ENCODE results near the gene SECISBP2.
"Not testable (repeated sequence)": the region's sequence is repeated elsewhere in the genome, so short reads cannot be mapped to it uniquely, and the experiment has no call there.

Gene SECISBP2, protein sequence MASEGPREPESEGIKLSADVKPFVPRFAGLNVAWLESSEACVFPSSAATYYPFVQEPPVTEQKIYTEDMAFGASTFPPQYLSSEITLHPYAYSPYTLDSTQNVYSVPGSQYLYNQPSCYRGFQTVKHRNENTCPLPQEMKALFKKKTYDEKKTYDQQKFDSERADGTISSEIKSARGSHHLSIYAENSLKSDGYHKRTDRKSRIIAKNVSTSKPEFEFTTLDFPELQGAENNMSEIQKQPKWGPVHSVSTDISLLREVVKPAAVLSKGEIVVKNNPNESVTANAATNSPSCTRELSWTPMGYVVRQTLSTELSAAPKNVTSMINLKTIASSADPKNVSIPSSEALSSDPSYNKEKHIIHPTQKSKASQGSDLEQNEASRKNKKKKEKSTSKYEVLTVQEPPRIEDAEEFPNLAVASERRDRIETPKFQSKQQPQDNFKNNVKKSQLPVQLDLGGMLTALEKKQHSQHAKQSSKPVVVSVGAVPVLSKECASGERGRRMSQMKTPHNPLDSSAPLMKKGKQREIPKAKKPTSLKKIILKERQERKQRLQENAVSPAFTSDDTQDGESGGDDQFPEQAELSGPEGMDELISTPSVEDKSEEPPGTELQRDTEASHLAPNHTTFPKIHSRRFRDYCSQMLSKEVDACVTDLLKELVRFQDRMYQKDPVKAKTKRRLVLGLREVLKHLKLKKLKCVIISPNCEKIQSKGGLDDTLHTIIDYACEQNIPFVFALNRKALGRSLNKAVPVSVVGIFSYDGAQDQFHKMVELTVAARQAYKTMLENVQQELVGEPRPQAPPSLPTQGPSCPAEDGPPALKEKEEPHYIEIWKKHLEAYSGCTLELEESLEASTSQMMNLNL

DNA sequence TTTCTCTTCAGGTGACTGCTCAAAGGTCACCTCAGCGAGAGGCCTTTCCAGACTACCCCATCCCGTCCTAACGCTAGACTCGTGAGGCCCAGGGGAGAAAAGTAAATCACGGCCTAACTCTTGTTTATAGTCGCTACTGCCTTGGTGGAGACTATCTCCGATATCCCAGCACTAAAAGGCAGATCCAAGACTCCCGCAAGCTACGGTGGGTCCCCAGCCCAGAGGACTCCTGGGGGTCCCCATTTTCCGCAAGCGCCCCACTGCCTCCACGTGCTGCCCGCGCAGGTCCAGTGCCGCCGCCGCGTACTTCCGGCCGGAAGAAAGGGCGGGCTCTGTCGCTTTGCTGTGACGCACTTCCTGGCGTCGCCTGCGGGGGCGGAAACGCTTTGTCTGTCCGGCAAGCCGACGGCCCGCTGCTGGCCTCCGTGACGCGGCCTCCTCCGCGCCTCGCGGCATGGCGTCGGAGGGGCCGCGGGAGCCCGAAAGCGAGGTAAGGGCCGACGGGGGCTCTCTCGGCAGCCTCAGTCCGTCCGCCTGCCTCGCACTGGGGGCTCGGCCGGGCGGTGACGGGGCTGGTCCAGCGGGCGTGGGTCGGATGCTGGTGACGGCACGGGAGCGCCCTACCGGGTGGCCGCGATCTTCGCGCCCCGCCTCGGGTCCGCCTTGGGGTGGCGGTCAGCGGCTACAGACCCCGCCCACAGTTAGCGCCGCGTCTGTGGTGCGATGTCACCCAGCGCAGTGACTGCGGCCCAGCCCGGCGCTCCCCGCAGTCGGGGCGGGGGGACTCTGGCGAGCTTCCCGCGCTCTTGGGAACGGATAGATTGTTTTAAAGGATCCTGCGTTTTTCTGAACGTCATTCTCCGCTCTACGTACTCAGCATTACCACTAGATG lies at the start of gene SECISBP2:
Gene SECISBP2, plus strand, starts transcription at position 378 of the 892 bp plus-strand sequence. Its CDS starts 77 bp downstream, at position 455.
- DNase-seq = peak; percentile 86

DNA sequence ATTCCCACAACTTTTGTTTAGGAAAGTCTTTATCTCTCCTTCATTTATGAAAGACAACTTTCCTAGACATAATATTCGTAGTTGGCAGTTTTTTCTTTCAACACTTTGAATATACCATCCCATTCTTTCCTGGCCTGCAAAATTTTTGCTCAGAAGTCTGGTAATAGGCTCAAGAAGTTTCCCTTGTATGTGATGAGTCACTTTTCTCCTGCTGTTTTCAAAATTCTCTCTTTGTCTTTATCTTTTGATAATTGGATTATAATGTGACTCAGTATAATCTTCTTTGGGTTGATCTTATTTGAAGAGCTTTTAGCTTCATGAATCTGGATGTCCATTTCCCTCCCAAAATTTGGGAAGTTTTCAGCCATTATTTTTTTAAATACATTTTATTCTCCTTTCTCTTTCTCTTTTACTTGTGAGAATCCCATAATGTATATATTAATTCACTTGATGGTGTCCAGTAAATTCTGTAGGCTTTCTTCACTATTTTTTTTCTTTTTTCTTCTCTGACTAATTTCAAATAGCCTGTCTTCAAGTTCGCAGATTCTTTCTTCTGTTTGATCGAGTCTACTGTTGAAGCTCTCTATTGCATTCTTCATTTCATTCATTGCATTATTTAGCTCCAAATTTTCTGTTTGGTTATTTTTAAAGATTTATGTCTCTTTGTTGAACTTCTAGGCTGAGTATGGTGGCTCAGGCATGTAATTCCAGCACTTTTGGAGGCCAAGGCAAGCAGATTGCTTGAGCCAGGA lies 44.6 kb upstream of the SECISBP2 start:
- DNase-seq = no peak

DNA sequence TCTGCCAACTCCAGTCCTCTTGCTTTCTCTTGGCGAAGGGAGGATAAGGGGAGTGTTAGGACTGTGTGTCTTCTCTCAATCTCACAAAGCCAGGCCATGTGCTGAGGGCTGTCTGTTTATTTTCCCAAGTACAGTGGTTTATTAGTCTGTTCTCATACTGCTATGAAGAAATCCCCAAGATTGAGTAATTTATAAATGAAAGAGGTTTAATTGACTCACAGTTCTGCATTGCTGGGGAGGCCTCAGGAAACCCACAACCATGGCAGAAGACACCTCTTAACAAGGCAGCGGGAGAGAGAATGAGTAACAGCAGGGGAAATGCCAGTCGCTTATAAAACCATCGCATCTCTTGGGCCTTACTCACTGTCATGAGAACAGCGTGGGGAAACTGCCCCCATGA lies 43.5 kb upstream of the SECISBP2 start:
- no peak for DNase-seq

DNA sequence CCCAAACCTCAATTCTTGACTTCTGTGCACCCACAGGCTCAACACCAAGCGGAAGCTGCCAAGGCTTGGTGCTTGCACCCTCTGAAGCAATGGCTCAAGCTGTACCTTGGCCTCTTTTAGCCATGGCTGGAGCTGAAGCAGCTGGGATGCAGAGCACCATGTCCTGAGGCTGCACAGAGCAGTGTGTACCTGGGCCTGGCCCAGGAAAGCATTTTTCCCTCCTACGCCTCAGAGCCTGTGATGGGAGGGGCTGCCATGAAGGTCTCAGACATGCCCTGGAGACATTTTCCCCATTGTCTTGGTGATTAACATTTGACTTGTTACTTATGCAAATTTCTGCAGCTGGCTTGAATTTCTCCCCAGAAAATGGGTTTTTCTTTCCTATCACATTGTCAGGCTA lies 42.3 kb upstream of the SECISBP2 start:
- DNase-seq = not testable (repeated sequence)

DNA sequence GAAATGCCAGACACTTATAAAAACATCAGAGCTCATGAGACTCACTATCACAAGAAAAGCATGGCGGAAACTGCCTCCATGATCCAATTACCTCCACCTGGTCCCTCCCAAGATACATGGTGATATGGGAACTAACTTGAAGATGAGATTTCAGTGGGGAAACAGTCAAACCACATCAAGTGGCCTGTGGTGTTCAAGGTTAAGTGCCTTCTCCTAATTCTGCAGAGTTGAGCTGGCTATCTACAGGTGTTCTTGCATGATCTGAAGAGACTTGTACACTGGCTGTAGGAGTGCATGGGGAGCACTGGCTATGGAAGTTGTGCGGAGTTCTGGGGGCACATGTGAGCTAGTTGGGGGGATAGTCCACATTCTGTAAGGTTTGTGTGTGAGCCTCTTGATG lies 41.3 kb upstream of the SECISBP2 start:
- no peak for DNase-seq

DNA sequence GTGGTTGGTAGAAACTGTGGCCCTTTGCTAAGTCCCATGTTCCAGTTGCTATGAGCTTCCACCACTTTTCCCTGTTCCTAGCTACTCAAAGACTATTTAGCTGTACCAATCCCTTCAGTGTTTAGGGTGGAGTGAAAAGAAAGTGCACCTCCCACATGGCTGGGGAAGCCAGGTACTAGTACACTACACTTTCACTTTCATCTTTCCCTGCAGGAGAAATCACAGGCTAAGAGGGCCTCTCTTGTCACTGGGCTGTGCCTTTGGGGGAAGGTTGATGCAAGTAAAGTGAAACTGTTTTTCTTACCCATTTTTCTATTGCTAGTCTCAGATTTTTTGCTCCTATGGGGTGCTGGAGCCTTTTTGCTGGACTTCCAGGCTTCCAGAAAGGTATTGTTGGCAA lies 40.8 kb upstream of the SECISBP2 start:
- DNase-seq = no peak

DNA sequence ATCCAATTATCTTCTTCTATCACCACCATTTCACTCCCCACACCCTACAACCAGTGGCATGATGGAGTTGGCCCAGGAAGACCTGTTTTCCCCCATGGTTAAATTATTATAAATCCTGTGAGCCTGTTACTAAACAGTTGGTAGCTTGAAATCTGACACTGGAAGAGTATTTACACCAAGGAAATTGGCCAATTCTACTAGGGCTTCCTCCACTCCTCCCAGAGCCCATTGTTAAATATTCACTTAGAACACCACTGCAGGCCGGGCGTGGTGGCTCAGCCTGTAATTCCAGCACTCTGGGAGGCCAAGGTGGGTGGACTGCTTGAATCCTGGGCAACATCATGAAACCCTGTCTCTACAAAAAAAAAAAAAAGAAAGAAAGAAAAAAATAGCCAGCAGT lies 39.7 kb upstream of the SECISBP2 start:
- no peak for DNase-seq

DNA sequence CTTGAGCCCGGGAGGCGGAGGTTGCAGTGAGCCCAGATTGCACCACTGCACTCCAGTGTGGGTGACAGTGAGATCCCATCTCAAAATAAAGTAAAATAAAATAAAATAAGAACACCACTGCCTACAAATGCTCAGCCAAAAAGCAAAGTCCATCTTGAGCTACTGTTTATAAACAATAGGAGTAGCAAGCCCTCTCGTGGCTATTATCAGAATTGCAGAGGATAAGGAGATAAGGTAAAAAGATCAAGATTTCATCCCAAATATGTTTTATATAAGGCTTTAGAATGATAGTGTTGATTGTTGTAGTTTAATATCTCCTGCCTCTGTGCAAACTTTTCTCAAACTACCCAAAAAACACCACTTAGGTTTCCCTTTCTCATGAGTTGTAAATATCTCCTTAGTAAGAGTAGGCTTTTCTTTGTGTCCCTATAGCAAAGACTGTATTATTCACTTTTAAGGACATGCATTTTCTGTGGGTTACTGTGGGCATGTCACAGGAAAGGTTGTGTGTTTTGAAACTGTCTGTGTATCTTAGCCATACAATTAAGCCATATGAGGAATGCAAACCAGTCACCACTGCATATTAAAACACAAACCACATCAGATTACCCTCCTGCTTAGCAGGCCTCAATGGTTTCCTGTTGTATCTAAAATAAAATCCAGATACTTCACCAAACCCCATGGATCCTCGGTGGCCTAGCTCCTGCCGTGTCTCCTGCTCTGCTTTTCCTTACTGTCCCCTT lies 39.1 kb upstream of the SECISBP2 start:
- no peak for DNase-seq

DNA sequence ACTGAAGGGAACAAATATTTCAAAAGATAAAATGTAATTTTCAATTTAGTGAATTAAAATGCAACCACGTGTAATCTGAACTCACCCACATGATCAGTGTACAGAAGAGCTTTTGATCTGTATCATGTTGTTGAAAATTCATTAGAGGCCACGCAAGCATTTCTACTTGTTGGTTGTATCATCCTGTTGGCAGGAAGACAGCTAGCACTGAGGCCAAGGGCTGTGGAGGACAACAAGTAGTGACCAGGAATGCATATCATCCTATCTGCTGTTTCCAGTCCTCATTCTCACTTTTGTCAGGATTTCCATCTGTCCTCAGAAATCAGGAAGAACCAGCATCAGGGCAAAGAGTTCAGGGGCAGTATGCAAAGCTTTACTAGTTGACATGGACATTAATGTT lies 37.2 kb upstream of the SECISBP2 start:
- no peak for DNase-seq

DNA sequence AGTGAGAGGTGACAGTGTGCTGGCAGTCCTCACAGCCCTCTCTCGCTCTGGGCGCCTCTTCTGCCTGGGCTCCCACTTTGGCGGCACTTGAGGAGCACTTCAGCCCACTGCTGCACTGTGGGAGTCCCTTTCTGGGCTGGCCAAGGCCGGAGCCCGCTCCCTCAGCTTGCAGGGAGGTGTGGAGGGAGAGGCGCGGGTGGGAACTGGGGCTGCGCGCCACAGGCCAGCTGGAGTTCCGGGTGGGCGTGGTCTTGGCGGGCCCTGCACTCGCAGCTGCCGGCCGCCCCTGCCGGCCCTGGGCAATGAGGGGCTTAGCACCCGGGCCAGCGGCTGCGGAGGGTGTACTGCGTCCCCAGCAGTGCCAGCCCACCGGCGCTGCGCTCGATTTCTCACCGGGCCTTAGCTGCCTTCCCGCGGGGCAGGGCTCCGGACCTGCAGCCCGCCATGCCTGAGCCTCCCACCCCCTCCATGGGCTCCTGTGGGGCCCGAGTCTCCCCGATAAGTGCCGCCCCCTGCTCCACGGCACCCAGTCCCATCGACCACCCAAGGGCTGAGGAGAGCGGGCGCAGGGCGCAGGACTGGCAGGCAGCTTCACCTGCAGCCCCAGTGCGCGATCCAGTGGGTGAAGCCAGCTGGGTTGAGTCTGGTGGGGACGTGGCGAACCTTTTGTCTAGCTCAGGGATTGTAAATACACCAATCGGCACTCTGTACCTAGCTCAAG lies 35.9 kb upstream of the SECISBP2 start:
- not testable (repeated sequence) for DNase-seq

DNA sequence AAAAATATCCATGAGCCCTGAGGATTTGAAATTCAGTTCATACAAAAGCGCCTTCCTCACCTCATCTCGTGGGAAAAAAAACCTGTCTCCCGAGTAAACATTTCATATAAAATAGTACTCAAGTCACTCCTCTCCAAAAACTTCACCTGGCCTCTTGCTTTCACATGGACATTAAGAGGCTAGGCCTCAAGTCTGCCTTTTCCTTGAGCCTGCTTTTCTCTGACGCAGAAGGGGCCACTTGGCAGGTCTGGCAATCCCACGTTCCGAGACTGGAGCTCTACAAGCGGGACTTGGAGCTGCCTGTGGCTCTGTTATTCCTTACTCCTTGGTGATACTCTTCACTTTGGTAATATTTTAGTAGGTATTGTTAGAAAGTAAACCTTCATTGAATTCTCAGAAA lies 34.2 kb upstream of the SECISBP2 start:
- no peak for DNase-seq

DNA sequence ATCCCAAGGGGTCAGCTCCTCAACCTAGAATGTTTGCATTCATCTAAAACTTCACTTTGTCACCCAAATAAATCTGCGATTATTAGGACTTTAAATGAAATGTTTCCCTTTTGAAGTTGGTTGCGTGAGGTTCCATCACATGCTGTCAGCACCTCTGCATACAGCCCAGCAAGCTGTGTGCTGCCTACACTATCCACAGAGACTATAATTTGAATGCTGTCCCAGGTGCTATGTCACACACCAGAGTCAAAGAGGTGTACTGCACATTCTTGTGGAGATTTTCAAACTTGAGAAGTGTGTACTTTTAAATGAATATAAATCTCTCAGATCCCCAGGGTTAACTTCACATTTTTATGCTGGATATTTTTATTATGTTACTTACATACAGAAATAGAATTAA lies 26.6 kb upstream of the SECISBP2 start:
- no peak for DNase-seq

DNA sequence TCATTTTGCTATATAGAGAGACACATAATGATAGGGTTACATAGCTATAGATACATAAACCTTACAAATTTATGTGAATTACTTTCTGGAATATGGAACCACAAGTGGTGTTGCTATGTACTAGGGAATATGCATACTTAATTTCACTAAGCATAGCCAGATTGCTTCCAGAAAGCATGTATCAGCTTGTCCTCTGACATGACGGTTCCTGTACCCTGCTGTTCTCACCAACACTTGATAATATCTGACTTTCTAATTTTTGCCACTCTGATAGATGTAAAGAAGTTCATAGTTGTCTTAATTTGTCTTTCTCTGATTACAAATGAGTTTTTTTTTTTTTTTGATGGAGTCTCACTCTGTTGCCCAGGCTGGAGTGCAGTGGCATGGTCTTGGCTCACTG lies 25.3 kb upstream of the SECISBP2 start:
- no peak for DNase-seq

DNA sequence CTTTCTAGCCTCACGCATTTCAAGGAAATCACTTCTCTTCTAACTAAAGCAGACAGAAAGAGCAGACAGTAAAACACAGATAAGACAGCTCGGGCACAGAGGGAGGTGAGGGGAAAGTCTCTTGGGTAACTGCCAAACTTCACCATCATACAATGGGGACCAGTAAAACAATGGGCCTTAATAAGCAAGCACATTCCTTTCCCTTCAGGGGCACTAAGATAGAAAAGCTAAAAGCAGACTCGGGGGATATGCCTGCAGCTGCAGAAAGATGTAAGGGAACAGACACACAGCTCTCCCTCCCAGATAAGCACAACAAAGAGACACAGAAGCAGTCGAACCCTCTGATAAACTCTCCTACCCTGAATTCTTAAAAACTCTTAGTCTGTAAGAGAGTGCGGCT lies 22.9 kb upstream of the SECISBP2 start:
- DNase-seq = no peak

DNA sequence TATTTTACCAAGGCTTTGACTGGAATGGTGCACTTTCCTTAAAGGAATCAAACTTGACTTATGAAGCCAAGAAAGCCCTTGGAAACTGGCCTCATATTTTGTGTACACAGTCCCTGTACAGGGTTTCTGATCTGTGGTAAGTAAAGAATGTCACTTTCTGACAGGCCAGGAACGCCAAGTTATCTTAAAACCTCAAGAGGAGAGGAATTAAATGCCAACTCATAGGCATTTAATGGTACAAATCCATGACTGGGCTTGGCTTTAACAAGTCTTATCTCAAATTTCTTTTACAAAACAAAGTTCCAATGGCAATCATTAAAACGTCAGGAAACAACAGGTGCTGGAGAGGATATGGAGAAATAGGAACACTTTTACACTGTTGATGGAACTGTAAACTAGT lies 16.3 kb upstream of the SECISBP2 start:
- DNase-seq = not testable (repeated sequence)

DNA sequence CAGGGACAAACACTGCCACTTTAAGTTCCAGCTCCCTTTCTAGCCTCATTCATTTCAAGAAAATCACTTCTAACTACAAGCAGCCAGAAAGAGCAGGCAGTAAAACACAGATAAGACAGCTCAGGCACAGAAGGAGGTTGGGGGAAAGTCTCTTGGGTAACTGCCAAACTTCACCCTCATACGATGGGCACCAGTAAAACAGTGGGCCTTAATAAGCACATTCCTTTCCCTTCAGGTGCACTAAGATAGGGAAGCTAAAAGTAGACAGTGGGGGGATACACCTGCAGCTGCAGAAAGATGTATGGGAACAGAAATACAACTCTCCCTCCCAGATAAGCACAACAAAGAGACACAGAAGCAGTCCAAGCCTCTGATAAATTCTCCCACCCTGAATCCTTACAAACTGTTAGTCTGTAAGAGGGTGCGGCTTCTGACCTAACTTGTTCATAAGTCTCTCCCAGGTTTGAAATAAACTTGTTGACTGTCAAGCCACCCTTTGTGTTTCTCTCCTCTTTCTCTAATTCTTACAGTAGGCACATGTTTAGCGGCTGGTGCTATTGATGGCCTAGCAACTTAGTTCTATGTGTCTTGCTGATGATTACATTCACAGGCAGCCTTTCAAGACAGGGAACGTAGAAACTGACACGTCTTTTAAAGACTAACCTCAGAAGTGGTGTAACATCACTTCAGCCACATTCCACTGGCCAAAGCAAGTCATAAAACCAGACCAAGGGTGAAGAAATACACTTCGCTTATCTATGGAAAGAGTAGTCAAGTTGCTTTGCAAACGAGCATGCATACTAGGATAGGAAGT lies 14.1 kb upstream of the SECISBP2 start:
- no peak for DNase-seq

DNA sequence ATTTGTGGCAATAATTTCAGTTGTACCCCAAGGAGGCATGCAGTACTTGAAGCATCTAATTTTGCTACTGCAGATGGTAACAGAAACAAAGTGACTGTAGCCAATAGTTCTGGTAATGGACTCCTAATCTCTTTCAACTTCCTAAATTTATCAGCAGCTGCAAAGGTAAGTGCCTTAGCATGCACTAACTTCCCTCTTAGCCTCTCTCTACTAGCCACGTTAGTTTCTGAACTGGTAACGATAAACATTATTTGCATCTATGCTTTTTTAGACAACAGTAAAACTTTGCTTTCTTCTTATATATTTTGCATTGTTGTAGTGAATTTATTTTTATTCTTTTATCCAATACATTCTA lies 13.5 kb upstream of the SECISBP2 start:
- DNase-seq = no peak

DNA sequence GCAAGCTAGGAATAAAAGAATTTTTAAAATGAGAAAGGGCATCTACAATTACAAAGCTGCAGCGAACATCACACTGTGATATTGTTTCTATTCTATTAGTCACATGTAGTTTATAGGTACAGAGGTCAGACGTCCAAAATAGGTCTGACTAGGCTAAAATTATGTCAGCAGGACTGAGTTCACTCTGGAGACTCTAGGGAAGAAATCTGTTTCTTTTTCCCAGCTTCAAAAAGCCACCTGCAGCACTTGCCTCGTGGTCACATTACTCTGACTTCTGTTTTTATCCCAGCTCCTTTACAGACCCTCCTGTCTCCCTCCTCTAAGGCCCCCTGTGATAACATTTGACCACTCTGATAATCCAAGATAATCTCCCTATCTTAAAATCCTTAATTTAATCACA lies 12.4 kb upstream of the SECISBP2 start:
- no peak for DNase-seq

DNA sequence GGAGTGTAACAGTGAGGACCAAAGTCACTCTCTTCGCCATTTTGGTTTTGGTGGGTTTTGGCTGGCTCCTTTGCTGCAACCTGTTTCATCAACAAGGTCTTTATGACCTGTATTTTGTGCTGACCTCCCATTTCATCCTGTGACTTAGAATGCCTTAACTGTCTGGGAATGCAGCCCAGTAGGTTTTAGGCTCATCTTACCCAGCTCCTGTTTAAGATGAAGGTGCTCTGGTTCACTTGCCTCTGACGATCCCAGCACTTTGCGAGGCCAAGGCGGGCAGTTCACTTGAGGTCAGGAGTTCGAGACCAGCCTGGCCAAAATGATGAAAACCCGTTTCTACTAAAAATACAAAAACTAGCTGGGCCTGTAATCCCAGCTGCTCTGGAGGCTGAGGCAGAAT lies 9.1 kb upstream of the SECISBP2 start:
- no peak for DNase-seq
